C1 segment of cervical spinal cord (tissue), 14 donors: ENCODE results near the gene TMPRSS9.
"Not testable (repeated sequence)": the region's sequence is repeated elsewhere in the genome, so short reads cannot be mapped to it uniquely, and the experiment has no call there.

Source experiments
- DNase-seq, 14 donors: peaks; one replicate each; lab custom pipeline; 2025; lab: John Stamatoyannopoulos, UW

Gene TMPRSS9

GRCh38 chr19:2341244-2341751 lies 18.8 kb upstream of the TMPRSS9 start:
- DNase-seq, result peak in 1 of 14 donors; percentile 18

GRCh38 chr19:2341982-2342381 lies 18.1 kb upstream of the TMPRSS9 start:
- DNase-seq, result no peak

- no peak for DNase-seq
Measured at GRCh38 chr19:2342656-2343288, 17.3 kb upstream of the TMPRSS9 start.

GRCh38 chr19:2343289-2343982 lies 16.6 kb upstream of the TMPRSS9 start:
- DNase-seq, result no peak

- DNase-seq, result no peak
Measured at GRCh38 chr19:2344381-2344870, 15.6 kb upstream of the TMPRSS9 start.

DNA sequence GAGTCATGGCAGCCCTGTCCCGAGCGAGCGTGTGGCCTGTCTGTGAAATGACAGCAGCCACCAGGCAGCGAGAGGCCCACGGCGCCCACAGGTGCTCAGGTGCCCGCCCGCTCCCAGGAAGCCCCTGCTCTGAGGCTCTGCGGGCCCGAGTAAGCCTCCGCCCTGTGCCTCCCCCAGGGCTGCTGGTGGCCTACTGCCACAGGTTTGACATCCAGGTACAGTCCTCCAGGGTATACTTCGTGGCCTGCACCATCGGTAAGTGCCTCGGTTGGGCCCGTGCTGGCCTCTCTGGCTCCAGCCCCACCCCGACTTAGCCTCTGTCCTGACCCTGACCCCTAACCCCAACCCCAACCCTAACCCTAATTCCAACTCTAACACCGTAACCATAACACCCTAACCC lies 15.0 kb upstream of the TMPRSS9 start:
- DNase-seq, result no peak

GRCh38 chr19:2345794-2346663 lies 14.0 kb upstream of the TMPRSS9 start:
- no peak for DNase-seq

DNA sequence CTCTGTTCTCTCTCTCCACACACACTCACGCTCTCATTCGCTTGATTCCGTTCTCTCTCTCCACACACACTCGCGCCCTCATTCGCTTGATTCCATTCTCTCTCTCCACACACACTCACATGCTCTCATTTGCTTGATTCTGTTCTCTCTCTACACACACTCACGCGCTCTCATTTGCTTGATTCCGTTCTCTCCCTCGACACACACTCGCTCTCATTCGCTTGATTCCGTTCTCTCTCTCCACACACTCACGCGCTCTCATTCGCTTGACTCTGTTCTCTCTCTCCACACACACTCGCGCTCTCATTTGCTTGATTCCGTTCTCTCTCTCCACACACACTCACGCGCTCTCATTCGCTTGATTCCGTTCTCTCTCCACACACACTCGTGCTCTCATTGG lies 10.2 kb upstream of the TMPRSS9 start:
- DNase-seq, result not testable (repeated sequence)

DNA sequence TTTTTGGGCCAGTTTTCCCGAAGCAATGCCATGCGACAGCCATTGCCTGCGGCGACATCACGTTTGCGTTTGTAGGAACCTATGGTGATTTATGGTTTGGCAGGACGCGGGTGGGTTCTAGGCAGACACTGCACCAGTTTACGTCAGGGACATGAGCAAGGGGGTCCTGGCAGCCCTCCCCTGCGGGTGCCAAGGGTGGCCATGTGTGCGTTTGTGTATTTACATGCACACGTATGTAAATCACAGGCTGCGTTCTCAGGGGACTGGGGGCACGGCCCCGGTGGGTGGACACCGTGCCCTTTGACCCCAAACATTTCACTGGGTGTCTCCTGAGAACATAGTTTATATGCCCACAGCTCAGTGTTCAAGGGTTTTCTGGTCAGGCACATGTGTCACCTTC lies 9.4 kb upstream of the TMPRSS9 start:
- DNase-seq, result no peak

- DNase-seq, result no peak
Measured at GRCh38 chr19:2351591-2351990, 8.5 kb upstream of the TMPRSS9 start.

DNA sequence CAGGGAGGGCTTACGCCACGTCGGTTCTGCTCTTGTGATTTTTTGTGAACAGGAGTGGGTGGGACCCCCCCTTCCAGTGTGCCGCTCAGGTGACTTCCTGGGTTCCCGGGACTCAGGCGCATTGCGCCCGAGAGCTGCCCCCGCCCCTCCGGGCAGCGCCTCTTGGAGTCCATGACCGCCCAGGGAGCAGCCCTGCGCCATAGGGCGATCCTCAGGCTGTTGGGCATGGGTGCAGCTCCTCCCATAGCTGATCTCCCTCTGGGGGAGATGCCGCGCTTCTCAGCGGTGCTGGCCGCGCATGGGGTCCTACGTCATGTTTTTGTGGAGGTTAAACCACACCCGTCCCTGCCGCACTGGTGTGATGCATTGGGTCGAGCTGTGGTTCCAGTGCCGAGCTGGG lies 7.9 kb upstream of the TMPRSS9 start:
- DNase-seq, result no peak

GRCh38 chr19:2353159-2353886 lies 6.7 kb upstream of the TMPRSS9 start:
- no peak for DNase-seq

DNA sequence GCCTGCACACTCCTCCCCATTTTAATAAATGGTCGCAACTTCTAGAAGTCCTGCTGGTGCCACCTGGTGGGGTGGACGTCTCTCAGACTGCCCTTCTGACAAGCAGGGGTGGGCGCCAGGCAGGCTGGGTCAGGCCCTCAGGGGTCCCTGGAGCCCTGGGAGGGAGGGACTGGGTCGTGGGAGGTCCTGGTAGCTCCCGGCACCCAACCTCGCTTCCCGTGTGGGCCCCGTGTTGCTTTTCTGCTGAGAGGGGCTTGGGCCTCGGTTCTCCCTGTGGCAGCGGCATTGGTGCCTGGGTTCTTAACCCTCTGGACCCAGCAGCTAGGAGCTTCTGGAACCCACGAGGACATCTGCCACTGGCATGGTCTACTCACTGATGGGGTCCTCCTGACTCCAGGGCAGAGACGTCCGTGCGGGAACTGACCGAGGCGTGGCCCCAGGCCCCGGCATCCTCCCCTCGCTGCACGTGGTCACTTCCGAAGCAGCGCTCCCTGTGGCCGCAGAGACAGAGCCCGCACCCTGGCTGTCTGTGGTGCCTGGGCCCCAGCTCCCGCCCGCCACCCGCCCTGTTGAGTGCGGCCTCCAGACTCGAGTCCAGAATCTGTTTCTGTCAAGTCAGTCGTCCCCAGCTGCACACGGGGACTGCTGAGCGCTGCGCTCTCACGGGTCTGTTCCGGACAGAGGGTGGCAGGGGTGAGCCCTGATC lies 6.0 kb upstream of the TMPRSS9 start:
- DNase-seq, result no peak

GRCh38 chr19:2354670-2355069 lies 5.4 kb upstream of the TMPRSS9 start:
- DNase-seq, result no peak

GRCh38 chr19:2355168-2356035 lies 4.7 kb upstream of the TMPRSS9 start:
- peak in 1 of 14 donors; percentile 54 for DNase-seq

DNA sequence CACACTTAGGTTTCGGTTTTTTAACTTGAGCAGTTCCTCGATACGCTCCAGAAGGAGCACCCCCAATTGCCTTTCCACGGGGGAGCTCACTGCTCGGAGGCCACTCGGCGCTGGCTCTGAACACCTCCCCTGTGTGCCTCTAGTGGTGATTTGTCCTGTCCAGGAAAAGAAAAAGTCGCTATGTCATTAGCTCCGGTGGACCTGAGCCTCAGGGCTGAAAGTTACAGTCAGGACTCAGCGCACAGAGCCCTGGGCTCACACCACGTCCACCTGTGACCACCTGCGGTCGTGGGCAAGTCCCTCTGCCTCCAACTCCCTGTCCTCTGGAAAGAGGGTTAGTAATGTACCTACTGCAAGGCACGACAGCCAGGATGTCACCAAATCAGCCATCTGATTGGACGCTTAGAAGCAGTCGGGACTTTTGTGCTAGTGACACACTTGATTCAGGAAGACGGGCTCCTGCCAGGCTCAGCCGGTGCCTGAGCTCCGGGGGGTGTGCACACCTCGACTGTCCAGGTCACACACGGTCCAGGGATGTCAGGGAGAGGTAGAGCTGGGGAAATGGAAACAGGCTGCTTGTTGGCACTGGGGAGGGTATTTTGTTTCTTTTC lies 3.9 kb upstream of the TMPRSS9 start:
- DNase-seq, result no peak

- no peak for DNase-seq
Measured at GRCh38 chr19:2357279-2358206, 2.5 kb upstream of the TMPRSS9 start.

- DNase-seq, result no peak
Measured at GRCh38 chr19:2358548-2359173, 1.4 kb upstream of the TMPRSS9 start.
